Caki2 (cell line): ENCODE results near the gene IRAK4. TPM values are rescaled to one million over a fixed set of nuclear protein-coding genes. Genes with fewer than 3 reads are reported as not detected.

Experiments used
- DNase-seq: peaks from one replicate; pipeline ENCODE4 v3.0.0-alpha.2; 2015; ENCODE audit warnings: low read depth
- in situ Hi-C: cut with HindIII; loops from 2 replicates; pipeline ENCODE4 v1.10.0; 2016; ENCODE audit warnings: low sequenced_read_pairs, low pct_unique_long_range_greater_than_20kb, mixed read lengths
- total RNA-seq: library from RNA; depleted of rRNA; stranded (reverse); fragments of >200 nt; shearing (Covaris generic); gene quantifications from 2 replicates; pipeline ENCODE4 v1.2.3, GENCODE V29; 2014; ENCODE audit warnings: low replicate concordance; rRNA removed

IRAK4 gene
- total RNA-seq, 1 experiment from 2014 or later = 10.7 TPM

GRCh38 chr12:43824207-43824775, 65.5 kb downstream of the IRAK4 start:
- in situ Hi-C loops = no loop called here
- DNase-seq = no peak

- peak; percentile 28 for DNase-seq
- in situ Hi-C loops = no loop called here
Measured at GRCh38 chr12:43826681-43827080, 67.9 kb downstream of the IRAK4 start.

- in situ Hi-C loops = no loop called here
- DNase-seq = no peak
Measured at GRCh38 chr12:43827093-43827492, 68.3 kb downstream of the IRAK4 start.

- in situ Hi-C loops = no loop called here
- no peak for DNase-seq
Measured at GRCh38 chr12:43832463-43833168, 73.9 kb downstream of the IRAK4 start.

- in situ Hi-C loops = no loop called here
- peak; percentile 17 for DNase-seq
Measured at GRCh38 chr12:43835264-43835655, 76.5 kb downstream of the IRAK4 start.

GRCh38 chr12:43835656-43836474, 77.1 kb downstream of the IRAK4 start, which contains the start of gene TMEM117:
Gene TMEM117 (plus strand): TSS chr12:43836081.
- DNase-seq = peak; percentile 75
- in situ Hi-C loops = no loop called here

GRCh38 chr12:43836475-43836989, 77.8 kb downstream of the IRAK4 start:
- no peak for DNase-seq
- in situ Hi-C loops = no loop called here

Other genes with a start within 250 kb of the IRAK4 start
- gene ADAMTS20, start 206.7 kb upstream of the IRAK4 start, total RNA-seq = not detected in 2 replicates
- 8.7 and 18.3 TPM in 2 replicates for gene PUS7L, start 161 bp upstream of the IRAK4 start, total RNA-seq
- 136 and 142 TPM in 2 replicates for gene TWF1, start 47.4 kb downstream of the IRAK4 start, total RNA-seq
- gene TMEM117, start 77.1 kb downstream of the IRAK4 start, total RNA-seq = 12.0 and 16.7 TPM in 2 replicates